HepG2 (cell line): ENCODE measurements around the gene ANKRD44. TPM values are rescaled to one million over a fixed set of nuclear protein-coding genes. Genes with fewer than 3 reads are reported as not detected.
A peak's percentile ranks its signal among the peaks of the same experiment; 100 is the strongest.

Source experiments
- ATAC-seq: fragments of 200-7000 bp; cut with Tn5 transposase; 3 replicates; pipeline ENCODE4 v1.9.1; 2020; ENCODE audit warnings: mild to moderate bottlenecking, moderate library complexity
- BruUV-seq: library from RNA; stranded (reverse); fragments of 400-500 nt; replicated peaks from 2 replicates; lab custom pipeline; 2021; lab: Mats Ljungman, UMichigan
- CTCF ChIA-PET: fragments of 300-600 bp; formaldehyde crosslinking; extraction: SDS; loops from one replicate; lab custom pipeline; 2021; ENCODE audit warnings: low total read pairs, inconsistent platforms, low intra/inter-chr PET ratio; lab: Yijun Ruan, JAX
- POLR2A ChIA-PET: fragments of 350-600 bp; sonication (Branson Sonifier 250); formaldehyde crosslinking; loops from one replicate; lab custom pipeline; 2020; ENCODE audit warnings: antibody characterized with exemption, inconsistent platforms; lab: Yijun Ruan, JAX
- DNase-seq: peaks from one replicate; pipeline ENCODE4 v3.0.0-alpha.2; 2015; ENCODE audit warnings: low spot score
- FAIRE-seq: peaks from 3 replicates; lab custom pipeline; 2011; peaks lifted over from hg19 to GRCh38; lab: Jason Lieb, UNC
- H2AFZ ChIP-seq: one replicate; pipeline ENCODE4 v1.6.1; 2011; ENCODE audit warnings: low read length, inconsistent platforms
- H3K27ac ChIP-seq: fragments of 300-600 bp; 3 replicates; pipeline ENCODE4 v1.8.0; 2011; ENCODE audit warnings: mixed run types, mild to moderate bottlenecking, mixed read lengths, low read length, inconsistent platforms; ENCODE audit not compliant: insufficient read depth; ENCODE audit errors: extremely low read length
- H3K27me3 ChIP-seq, 2 experiments: fragments of 200-600 bp in 1 of 2; 2 replicates in 1 of 2; 3 replicates in 1 of 2; pipeline versions ENCODE4 v1.6.0 to v1.8.0; 2011; ENCODE audit warnings: low read length in 2 of 2, mild to moderate bottlenecking in 2 of 2, moderate library complexity in 2 of 2, inconsistent platforms in 1 of 2; ENCODE audit not compliant: insufficient read depth in 2 of 2, control insufficient read depth in 1 of 2
- H3K36me3 ChIP-seq, 2 experiments: fragments of 200-600 bp in 1 of 2; replicated peaks in 1 of 2; 2 replicates in 1 of 2; 3 replicates in 1 of 2; pipeline versions ENCODE4 v1.5.1 to v1.8.0; 2011; ENCODE audit warnings: low read length in 2 of 2, inconsistent platforms in 1 of 2; ENCODE audit not compliant: insufficient read depth in 2 of 2, control insufficient read depth in 1 of 2
- H3K4me1 ChIP-seq: 2 replicates; pipeline ENCODE4 v1.5.1; 2012; ENCODE audit warnings: low read length, inconsistent platforms; ENCODE audit not compliant: insufficient read depth
- H3K4me2 ChIP-seq: 2 replicates; pipeline ENCODE4 v1.6.0; 2011; ENCODE audit warnings: low read depth, low read length, inconsistent platforms
- H3K4me3 ChIP-seq, 3 experiments: fragments of 200-600 bp in 1 of 3; sonication (generic), shearing (Covaris generic) in 1 of 3; replicated peaks in 1 of 3; 2 replicates each; pipeline ENCODE4 v1.5.1; 2011 to 2016; ENCODE audit warnings: low read length in 3 of 3, inconsistent platforms in 2 of 3, low read depth in 2 of 3, mild to moderate bottlenecking in 2 of 3, control low read depth in 1 of 3, mixed read lengths in 1 of 3; ENCODE audit not compliant: insufficient read depth in 1 of 3
- H3K79me2 ChIP-seq: one replicate; pipeline ENCODE4 v1.6.1; 2011; ENCODE audit warnings: low read length, inconsistent platforms; ENCODE audit not compliant: insufficient read depth
- H3K9ac ChIP-seq: 2 replicates; pipeline ENCODE4 v1.6.0; 2011; ENCODE audit warnings: mild to moderate bottlenecking, low read depth, low read length, inconsistent platforms; ENCODE audit not compliant: insufficient read depth
- H3K9me3 ChIP-seq: 2 replicates; pipeline ENCODE4 v1.5.1; 2012; ENCODE audit warnings: mild to moderate bottlenecking, low read length
- H4K20me1 ChIP-seq: 2 replicates; pipeline ENCODE4 v1.6.0; 2011; ENCODE audit warnings: inconsistent platforms, mild to moderate bottlenecking, low read length, moderate library complexity; ENCODE audit not compliant: insufficient read depth
- GATAD2A ChIP-seq: IDR thresholded peaks from 2 replicates; pipeline ENCODE4 v1.6.1; 2016
- KDM3A ChIP-seq: IDR thresholded peaks from 2 replicates; pipeline ENCODE4 v1.6.1; 2018; ENCODE audit warnings: low read depth, missing compliant biosample characterization
- KDM5B ChIP-seq: sonication (generic); formaldehyde crosslinking; IDR thresholded peaks from 2 replicates; pipeline ENCODE4 v1.4.0; 2020; ENCODE audit warnings: missing genetic modification reagents, mild to moderate bottlenecking, borderline replicate concordance
- MAFF ChIP-seq: IDR thresholded peaks from 2 replicates; pipeline ENCODE4 v1.6.1; 2011; ENCODE audit warnings: low read depth, low read length, improper control_type of control experiment
- MAFK ChIP-seq, 2 experiments: IDR thresholded peaks in 1 of 2; conservative IDR thresholded peaks in 1 of 2; 2 replicates each; pipeline ENCODE4 v1.6.1; 2011; ENCODE audit warnings: improper control_type of control experiment in 2 of 2, low read length in 2 of 2
- NCOA1 ChIP-seq: sonication (generic); formaldehyde crosslinking; IDR thresholded peaks from 2 replicates; pipeline ENCODE4 v1.9.0; 2021; ENCODE audit warnings: missing genetic modification reagents
- NFE2 ChIP-seq: sonication (generic); formaldehyde crosslinking; IDR thresholded peaks from 2 replicates; pipeline ENCODE4 v1.4.0; 2020; ENCODE audit warnings: missing genetic modification reagents
- NONO ChIP-seq, 2 experiments: fragments of 450-650 bp in 1 of 2; sonication (generic) in 1 of 2; formaldehyde crosslinking in 1 of 2; IDR thresholded peaks in 1 of 2; conservative IDR thresholded peaks in 1 of 2; 2 replicates each; pipeline versions ENCODE4 v1.6.1 to v1.8.0; 2017 to 2022; ENCODE audit warnings: mild to moderate bottlenecking in 1 of 2, missing genetic modification reagents in 1 of 2, moderate library complexity in 1 of 2
- RFX3 ChIP-seq: IDR thresholded peaks from 2 replicates; pipeline ENCODE4 v1.6.1; 2016; ENCODE audit warnings: missing biosample characterization, missing genetic modification reagents
- SALL2 ChIP-seq: sonication (generic); formaldehyde crosslinking; IDR thresholded peaks from 2 replicates; pipeline ENCODE4 v1.8.1; 2023; ENCODE audit warnings: mild to moderate bottlenecking, missing genetic modification reagents, inconsistent platforms
- SMARCC2 ChIP-seq: fragments of 450-650 bp; IDR thresholded peaks from 2 replicates; pipeline ENCODE4 v1.6.1; 2017; ENCODE audit warnings: antibody characterized with exemption, mild to moderate bottlenecking
- SOX5 ChIP-seq: IDR thresholded peaks from 2 replicates; pipeline ENCODE4 v1.6.1; 2016; ENCODE audit warnings: borderline replicate concordance
- ZNF354B ChIP-seq: sonication (generic); formaldehyde crosslinking; IDR thresholded peaks from 2 replicates; pipeline ENCODE4 v1.8.0; 2022; ENCODE audit warnings: mild to moderate bottlenecking, missing genetic modification reagents
- ZNF446 ChIP-seq: sonication (generic); formaldehyde crosslinking; IDR thresholded peaks from 2 replicates; pipeline ENCODE4 v1.5.0; 2020; ENCODE audit warnings: mild to moderate bottlenecking, missing genetic modification reagents
- ZNF543 ChIP-seq: sonication (generic); formaldehyde crosslinking; IDR thresholded peaks from 2 replicates; pipeline ENCODE4 v1.4.0; 2020; ENCODE audit warnings: mild to moderate bottlenecking, missing genetic modification reagents
- ZNF782 ChIP-seq: sonication (generic); formaldehyde crosslinking; IDR thresholded peaks from 2 replicates; pipeline ENCODE4 v1.4.0; 2020; ENCODE audit warnings: missing genetic modification reagents, mild to moderate bottlenecking, borderline replicate concordance
- WGBS: methylation state at CpG from one replicate; pipeline ENCODE4 v1.1.6; 2017; ENCODE audit warnings: low lambda C conversion rate; 5-methylcytosine and 5-hydroxymethylcytosine counted together
- in situ Hi-C: cut with HindIII; loops from 2 replicates; pipeline ENCODE4 v1.10.0; 2017; ENCODE audit warnings: low pct_unique_long_range_greater_than_20kb; ENCODE audit not compliant: extremely low pct_ligation_motif_present
- intact Hi-C: fragments of 100-400 bp; cut with micrococcal nuclease; formaldehyde crosslinking; loops from one replicate; pipeline ENCODE4 v1.10.0; 2022; ENCODE audit not compliant: unreplicated experiment
- polyA plus RNA-seq, 8 experiments: library from polyadenylated mRNA; depleted of rRNA in 3 of 8; stranded (reverse) in 7 of 8; unstranded in 1 of 8; fragments of >200 nt; fragmentation: Illumina TruSeq in 4 of 8; extraction: Trizol in 4 of 8; gene quantifications; 2 replicates each; pipeline versions ENCODE4 v1.2.1 to v1.2.3, GENCODE V29; 2011 to 2016; ENCODE audit warnings: low read depth in 4 of 8, missing spikeins in 1 of 8, mixed read lengths in 1 of 8; ENCODE audit not compliant: insufficient read depth in 1 of 8
- total RNA-seq, 5 experiments: library from RNA; depleted of rRNA; stranded (reverse); fragments of >200 nt; fragmentation: Illumina TruSeq; extraction: Trizol; gene quantifications; 2 replicates each; pipeline ENCODE4 v1.2.3, GENCODE V29; 2016; ENCODE audit warnings: low read depth in 1 of 5
- TF ChIP-seq, protein P1 (sequence below): IDR thresholded peaks from 2 replicates; pipeline ENCODE4 v1.6.1; 2016; ENCODE audit warnings: missing genetic modification reagents, missing compliant biosample characterization
- TF ChIP-seq, protein P2 (sequence below): sonication (generic); formaldehyde crosslinking; IDR thresholded peaks from 2 replicates; pipeline ENCODE4 v1.8.1; 2022; ENCODE audit warnings: mild to moderate bottlenecking, missing genetic modification reagents

The ANKRD44 gene
- total and polyA plus RNA-seq, 2 of the 13 experiments (the other 11 are each of a cell fraction or from before 2014, with no cell fraction given) = 0.04 to 0.11 TPM

DNA sequence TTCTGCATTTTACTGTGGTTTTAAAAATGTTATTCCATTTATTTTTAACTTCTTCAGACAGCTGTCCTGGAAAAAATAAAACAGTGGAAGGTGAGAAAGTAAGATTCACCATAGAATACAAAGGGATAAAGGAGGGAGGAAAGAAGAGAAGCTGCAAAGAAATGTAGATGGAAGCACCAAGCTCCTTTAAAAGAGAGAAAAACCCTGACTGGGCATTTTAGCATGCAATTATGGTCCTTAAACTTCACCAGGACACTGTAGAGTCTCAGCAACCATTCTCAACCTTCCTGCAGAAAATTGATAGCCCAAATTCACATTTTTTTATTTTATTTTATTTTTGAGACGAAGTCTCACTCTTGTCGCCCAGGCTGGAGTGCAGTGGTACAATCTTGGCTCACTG is 11.6 kb upstream of the ANKRD44 start:
- DNase-seq = no peak
- no peak for FAIRE-seq
- Histone ChIP-seq H3K4me2 (no peak overlapping the region), H3K27ac (no peak overlapping the region), H2AFZ (no peak overlapping the region), H3K4me1 (peaks cover 18% of the 10 kb centered on the region), H3K36me3 (no peaks in the 10 kb centered on the region), H3K9me3 (no peaks in the 10 kb centered on the region), H3K79me2 (no peaks in the 10 kb centered on the region), H3K9ac (no peak overlapping the region), H4K20me1 (no peaks in the 10 kb centered on the region), H3K4me3 (no peak overlapping the region), H3K27me3 (peaks cover 0 to 3% of the 10 kb centered on the region in 2 experiments; a peak in 1 of 5 replicates)
- POLR2A ChIA-PET = no interaction called here
- intact Hi-C loops = no loop called here
- ATAC-seq = no peak
- in situ Hi-C loops = no loop called here
- no TSS peak for BruUV-seq
- TF ChIP-seq NCOA1 (CRISPR knock-in tag) (no peak), ZNF782 (CRISPR knock-in tag) (no peak), NFE2 (CRISPR knock-in tag) (no peak), MAFK (conservative IDR thresholded peaks at IDR 0.05 in 1 of 2, IDR thresholded peaks at IDR 0.05 in 1 of 2; ENCODE audit: low read length in 2 of 2) (peak; percentile 63 to 76), KDM3A (CRISPR knock-in tag) (no peak), MAFF (peak; percentile 70), ZNF543 (CRISPR knock-in tag) (no peak)
- TF ChIP-seq, protein P1, sequence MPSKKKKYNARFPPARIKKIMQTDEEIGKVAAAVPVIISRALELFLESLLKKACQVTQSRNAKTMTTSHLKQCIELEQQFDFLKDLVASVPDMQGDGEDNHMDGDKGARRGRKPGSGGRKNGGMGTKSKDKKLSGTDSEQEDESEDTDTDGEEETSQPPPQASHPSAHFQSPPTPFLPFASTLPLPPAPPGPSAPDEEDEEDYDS = no peak
- CTCF ChIA-PET = no interaction called here
- WGBS = 52% methylated on average over 2 of the region's 2 CpGs

- no peak for FAIRE-seq
- Histone ChIP-seq H3K27me3 (peaks cover 0 to 19% of the 10 kb centered on the region in 2 experiments; a peak in 3 of 5 replicates), H3K4me3 (no peak overlapping the region), H3K9ac (no peak overlapping the region), H2AFZ (no peak overlapping the region), H3K4me2 (no peak overlapping the region), H3K9me3 (no peaks in the 10 kb centered on the region), H3K79me2 (no peaks in the 10 kb centered on the region), H3K27ac (no peak overlapping the region), H3K36me3 (no peaks in the 10 kb centered on the region), H4K20me1 (no peaks in the 10 kb centered on the region), H3K4me1 (peaks cover 6% of the 10 kb centered on the region)
- no peak for ATAC-seq
- BruUV-seq = no TSS peak
- intact Hi-C loops = no loop called here
- DNase-seq = no peak
- POLR2A ChIA-PET = no interaction called here
- CTCF ChIA-PET = no interaction called here
- in situ Hi-C loops = no loop called here
- TF ChIP-seq SOX5 (CRISPR knock-in tag) = no peak
- TF ChIP-seq KDM5B (CRISPR knock-in tag) = no peak
- TF ChIP-seq RFX3 (CRISPR knock-in tag) = no peak
- TF ChIP-seq SALL2 = no peak
- no peak for TF ChIP-seq ZNF446
- no peak for TF ChIP-seq NONO (IDR thresholded peaks at IDR 0.05)
- no peak for TF ChIP-seq NONO (CRISPR knock-in tag; conservative IDR thresholded peaks at IDR 0.05)
- no peak for TF ChIP-seq GATAD2A (CRISPR knock-in tag)
- TF ChIP-seq SMARCC2 = no peak
- no peak for TF ChIP-seq ZNF354B (CRISPR knock-in tag)
- TF ChIP-seq, protein P2, sequence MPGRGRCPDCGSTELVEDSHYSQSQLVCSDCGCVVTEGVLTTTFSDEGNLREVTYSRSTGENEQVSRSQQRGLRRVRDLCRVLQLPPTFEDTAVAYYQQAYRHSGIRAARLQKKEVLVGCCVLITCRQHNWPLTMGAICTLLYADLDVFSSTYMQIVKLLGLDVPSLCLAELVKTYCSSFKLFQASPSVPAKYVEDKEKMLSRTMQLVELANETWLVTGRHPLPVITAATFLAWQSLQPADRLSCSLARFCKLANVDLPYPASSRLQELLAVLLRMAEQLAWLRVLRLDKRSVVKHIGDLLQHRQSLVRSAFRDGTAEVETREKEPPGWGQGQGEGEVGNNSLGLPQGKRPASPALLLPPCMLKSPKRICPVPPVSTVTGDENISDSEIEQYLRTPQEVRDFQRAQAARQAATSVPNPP (CRISPR knock-in tag) = no peak
Observed at GRCh38 chr2:197315371-197315770, 4.8 kb upstream of the ANKRD44 start.
